GM19395 (cell line): ENCODE data around the gene MLYCD.

Experiments
- ATAC-seq: cut with Tn5 transposase; IDR thresholded peaks from one replicate; pipeline ENCODE4 v1.9.1; 2021; ENCODE audit warnings: mild to moderate bottlenecking, moderate library complexity; ENCODE audit not compliant: unreplicated experiment

The MLYCD gene

GRCh38 chr16:83954577-83955016 lies 55.7 kb downstream of the MLYCD start:
- ATAC-seq = no peak

GRCh38 chr16:83955218-83956130 lies 56.6 kb downstream of the MLYCD start:
- ATAC-seq = no peak

- no peak for ATAC-seq
Measured at GRCh38 chr16:83956336-83957289, 57.7 kb downstream of the MLYCD start.

- no peak for ATAC-seq
Measured at GRCh38 chr16:83957296-83957855, 58.5 kb downstream of the MLYCD start.

- no peak for ATAC-seq
Measured at GRCh38 chr16:83958137-83958845, 59.4 kb downstream of the MLYCD start.

GRCh38 chr16:83958846-83959565 lies 60.1 kb downstream of the MLYCD start:
- no peak for ATAC-seq

GRCh38 chr16:83959656-83960434 lies 60.9 kb downstream of the MLYCD start:
- no peak for ATAC-seq

- ATAC-seq = no peak
Measured at GRCh38 chr16:83960521-83961249, 61.8 kb downstream of the MLYCD start.

- no peak for ATAC-seq
Measured at GRCh38 chr16:83961591-83961990, 62.7 kb downstream of the MLYCD start.

GRCh38 chr16:83963277-83964119 lies 64.6 kb downstream of the MLYCD start:
- no peak for ATAC-seq

- ATAC-seq = no peak
Measured at GRCh38 chr16:83964684-83965443, 65.9 kb downstream of the MLYCD start.

GRCh38 chr16:83965444-83966152 lies 66.7 kb downstream of the MLYCD start:
- no peak for ATAC-seq

GRCh38 chr16:83966153-83966696 lies 67.3 kb downstream of the MLYCD start:
- ATAC-seq = no peak

- no peak for ATAC-seq
Measured at GRCh38 chr16:83967091-83967490, 68.2 kb downstream of the MLYCD start.

GRCh38 chr16:83967838-83968305 lies 69.0 kb downstream of the MLYCD start, which contains the start of gene NECAB2:
TSS of gene NECAB2 (plus strand) at chr16:83968244. CDS start at chr16:83968649, 405 bp downstream.
- no peak for ATAC-seq
